Measurements from ENCODE around the gene PUS3.

Gene PUS3

DNA sequence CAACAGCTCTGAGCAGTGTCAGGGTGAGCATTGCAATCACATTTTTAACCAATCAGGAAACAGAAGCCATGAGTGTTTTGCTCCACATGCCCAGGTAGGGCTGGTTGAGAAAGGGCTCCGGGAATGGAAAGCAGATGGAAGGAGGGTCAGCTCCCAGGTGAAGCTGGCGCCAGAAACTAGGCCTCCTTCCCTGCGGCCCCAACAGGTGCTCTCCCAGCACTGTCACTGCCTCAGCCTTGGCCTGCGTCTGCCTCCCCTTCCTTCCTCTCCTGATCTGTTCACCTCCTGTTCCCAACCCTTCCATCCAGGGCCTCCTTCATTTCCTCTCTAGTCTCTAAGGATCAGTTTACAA is 38.2 kb upstream of the PUS3 start:
- no peak for DNase-seq

DNA sequence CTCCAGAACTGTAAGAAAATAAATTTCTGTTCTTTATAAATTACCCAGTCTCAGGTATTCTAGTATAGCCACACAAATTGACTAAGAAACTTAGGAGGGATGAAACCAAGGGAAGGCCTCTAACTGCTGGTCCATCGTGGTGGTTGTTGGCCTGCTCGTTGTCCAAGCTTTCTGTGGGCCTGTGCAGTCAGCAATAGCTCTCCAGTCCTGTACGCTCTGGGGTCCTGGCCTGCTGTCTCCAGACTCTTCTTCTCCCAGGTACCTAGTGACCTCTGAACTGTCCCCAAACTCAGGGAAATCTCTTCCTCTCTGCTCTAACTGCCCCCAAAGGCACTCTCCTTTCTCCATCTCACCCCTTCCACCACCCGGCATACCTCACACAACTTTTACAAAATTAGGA is 37.1 kb upstream of the PUS3 start:
- DNase-seq = no peak

DNA sequence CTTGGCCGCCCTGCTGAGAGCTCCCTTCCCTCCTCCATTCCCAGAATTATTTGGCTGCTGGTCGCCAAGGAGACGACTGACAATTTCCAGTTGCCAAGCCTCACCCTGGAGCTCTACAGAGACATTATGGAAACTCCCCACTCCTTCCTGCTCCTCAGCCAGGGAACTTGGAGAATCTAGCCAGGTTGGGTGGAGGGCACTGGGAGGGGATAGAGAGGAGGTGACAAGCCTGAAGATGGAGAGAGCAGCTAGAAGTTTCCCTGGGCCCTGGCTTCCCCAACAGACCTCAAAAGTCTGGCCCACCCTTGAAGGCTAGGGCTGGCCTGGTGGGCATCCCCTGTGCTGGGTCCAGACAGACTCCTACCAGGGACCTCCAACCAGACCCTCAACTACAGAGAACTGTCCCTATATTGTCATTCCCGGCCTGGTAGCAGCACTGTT is 36.1 kb upstream of the PUS3 start:
- no peak for DNase-seq

DNA sequence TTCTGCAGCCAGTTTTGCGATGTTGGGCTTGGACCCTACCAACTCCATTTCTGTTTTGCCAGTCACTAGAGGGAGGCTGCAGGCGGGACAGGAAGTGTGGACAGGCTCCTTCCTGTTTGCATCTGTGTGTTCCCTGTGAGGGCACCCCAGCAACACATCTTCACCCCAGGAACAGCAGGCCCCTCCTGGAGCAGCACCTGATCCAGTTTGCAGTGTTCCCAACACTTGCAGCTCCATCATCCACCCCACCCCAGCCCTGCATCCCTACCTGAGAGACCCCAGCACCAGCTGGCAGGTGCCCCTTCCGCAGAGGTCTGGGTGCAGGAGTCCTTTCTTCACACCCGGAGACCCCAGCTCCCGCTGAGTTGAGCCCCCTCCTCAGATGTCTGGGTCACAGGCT is 35.4 kb upstream of the PUS3 start:
- no peak for DNase-seq

DNA sequence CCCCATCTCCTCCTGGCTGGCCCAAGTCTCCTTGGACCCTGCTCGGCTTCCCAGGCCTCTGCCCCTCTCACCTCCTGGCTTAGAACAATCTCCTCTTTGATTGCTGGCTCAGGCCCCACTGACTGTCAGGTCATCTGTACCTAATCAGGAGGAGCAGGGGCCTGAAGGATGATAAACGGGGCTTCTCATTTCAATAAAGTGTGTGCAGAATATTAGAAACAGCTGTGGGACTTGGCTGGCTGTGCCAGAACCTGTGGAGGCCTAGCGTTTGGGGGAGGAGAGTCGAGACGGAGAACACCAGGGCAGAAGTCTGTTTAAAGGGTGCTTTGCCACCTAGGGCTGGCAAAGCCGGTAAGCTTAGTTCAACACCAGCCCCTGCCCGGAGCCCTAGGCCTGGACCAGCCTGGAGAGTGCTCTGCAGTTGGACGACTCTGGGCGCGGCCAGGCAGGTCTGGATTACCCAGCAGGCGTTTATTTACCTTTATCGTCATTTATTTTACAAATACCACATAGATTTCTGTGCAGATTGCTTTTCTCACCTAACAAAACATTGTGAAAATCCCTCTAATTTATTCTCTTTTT is 32.7 kb upstream of the PUS3 start:
- DNase-seq = no peak

DNA sequence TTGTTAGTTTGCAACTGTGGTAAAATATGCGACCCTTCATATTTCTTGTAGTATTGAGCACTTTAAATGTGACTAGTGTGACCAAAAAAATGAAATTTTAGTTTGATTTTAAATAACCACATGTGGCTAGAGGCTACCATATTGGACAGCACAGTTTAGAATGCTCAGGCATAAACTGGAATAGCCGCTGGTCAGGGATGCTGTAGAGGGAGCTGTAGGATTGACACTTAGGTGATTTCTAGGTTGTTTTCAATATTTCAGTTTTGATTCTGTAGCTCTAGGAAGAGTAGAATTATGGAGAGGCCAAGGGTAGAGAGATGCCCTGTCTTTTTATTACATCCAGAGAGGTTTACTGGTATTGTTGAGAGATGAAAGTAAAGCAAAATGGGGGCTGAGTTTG is 32.0 kb upstream of the PUS3 start:
- no peak for DNase-seq

DNA sequence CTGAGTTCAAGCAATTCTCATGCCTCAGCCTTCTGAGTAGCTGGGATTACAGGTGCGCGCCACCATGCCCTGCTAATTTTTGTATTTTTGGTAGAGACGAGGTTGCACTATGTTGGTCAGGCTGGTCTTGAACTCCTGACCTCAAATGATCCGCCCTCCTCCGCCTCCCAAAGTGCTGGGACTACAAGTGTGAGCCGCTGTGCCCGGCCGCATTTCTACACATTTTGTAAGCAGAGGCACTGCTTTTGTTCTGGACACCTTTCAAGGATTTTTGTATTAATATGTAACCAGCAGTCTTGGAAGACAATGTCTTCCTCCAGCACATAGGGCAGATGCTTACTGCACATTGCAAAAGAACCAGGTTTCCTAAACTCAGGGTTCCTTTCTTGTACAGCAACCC is 31.5 kb upstream of the PUS3 start:
- no peak for DNase-seq

DNA sequence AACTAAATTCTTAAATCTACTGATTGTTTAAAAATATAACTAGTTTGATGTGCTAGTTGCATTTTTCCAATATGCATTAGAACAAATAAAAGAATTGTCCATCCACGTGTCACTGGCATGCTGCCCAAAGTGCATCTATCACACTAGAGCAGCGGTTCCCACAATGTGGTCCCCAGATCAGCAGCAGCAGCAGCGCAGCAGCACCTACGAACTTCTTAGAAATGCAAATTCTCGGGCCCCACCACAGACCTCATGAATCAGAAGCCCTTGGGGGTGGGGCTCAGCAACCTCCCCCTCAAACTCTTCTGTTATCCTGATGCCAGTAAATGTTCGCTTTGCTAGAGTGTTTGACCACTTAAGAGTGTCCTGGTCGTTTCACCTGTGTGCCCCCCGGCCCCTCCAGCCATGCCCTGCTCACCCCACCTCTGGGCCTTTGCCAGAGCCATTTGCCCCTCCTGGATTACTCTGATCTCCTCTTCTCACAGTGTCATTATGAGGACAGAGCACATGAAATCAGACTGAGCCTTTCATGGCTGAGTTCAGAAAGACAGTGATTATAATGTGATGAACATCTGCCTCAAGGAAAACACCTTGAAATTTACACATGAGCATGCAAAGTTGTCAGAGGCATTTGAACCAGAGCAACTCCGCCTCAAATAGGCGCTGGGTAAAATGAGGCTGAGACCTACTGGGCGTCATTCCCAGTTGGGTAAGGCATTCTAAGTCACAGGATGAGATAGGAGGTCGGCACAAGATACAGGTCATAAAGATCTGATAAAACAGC is 30.2 kb upstream of the PUS3 start:
- no peak for DNase-seq

DNA sequence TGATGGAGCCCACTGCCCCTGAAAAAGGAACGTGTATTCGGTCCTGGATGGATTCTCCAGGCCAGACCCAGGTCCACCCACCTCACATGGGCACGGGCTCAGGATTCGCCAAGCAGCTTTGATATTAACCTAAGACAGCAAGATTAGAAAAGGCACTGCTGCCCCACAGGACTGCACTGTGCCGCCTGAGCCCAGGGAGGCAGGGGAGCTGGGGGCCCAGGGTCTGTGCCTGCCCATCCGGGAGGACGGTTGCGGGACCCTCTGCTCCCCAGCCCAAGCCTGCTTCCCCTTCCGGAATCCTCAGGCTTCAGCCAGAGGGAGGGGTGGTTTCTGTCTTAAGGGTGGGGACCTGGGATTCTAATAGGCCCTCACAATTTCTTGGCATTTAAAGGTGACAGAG is 29.3 kb upstream of the PUS3 start:
- no peak for DNase-seq

DNA sequence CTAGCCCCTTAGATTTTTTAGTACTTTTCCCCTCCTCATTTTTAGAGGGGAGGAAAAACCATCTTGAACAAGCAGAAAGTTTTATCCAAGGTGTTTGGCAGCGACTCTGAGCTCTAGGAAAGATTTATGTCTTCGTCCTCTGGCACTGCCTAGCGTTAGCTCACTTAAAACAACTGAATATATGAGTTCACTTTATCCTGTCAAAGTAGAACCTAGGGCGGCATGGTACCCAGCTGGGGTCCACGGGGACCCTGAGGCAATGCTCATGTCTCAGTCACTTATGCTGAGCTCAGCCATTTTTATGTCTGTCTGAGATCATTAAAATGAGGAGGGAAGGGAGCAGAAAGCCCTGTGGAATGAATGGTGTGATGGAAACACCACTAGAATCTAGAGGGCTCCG is 28.7 kb upstream of the PUS3 start:
- no peak for DNase-seq

DNA sequence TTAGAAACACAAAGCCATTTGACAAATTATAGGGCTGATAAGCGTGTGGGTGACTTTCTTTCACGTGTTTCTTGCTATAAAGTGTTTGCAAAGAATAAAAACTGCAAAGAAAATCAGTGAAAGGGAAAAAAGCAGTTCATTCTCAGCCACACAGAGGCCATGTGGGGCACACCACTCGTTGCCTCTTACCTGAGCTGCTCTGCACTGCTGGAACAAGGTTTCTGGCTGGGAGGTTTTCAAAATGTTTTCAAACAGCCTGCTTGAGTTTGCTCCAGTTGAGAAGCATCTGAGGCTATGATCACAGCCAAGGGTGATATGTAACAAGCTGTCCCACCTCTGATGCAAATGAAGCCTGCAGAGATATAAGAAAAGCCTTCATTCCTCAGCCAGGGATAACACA is 28.1 kb upstream of the PUS3 start:
- DNase-seq = no peak

DNA sequence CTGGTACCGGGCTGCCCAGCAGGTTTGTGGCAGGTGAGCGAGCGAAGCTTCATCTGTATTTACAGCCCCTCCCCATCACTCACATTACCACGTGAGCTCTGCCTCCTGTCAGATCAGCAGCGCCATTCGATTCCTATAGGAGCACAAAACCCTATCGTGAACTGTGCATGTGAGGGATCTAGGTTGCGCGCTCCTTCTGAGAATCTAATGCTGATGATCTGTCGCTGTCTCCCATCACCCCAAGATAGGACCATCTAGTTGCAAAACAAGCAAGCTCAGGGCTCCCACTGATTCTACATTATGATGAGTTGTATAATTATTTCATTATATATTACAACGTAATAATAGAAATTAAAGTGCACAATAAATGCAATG is 27.1 kb upstream of the PUS3 start:
- DNase-seq = no peak

DNA sequence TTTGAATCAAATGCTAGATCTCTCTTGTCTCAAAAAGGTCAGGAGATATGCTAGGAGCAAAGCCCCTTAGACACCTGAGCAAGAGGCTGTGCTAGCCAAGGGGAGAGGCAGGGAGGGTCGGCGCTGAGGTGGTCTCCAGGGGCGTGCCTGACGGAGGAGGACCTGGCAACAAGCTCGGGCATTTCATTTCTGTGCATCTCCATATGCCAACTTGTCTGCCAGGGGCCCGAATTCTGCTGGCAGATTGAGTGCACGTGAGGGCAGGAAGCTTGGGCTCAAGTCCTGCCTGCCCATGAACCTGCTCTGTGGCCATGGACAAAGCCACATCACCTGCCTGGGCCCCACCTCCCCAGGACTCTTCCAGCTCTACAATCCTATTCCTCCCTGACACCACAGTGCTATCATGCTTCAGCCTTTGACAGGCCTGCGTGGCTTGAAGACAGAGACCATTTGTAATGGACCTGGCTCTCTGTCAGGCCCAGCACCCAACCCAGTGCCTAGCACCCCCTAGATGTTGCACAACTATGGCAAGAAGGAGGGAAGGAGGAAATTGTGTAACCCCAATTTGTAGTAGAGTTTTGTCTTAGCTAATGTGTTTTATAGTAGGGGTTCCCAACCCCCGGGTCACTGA is 26.6 kb upstream of the PUS3 start:
- DNase-seq = no peak

DNA sequence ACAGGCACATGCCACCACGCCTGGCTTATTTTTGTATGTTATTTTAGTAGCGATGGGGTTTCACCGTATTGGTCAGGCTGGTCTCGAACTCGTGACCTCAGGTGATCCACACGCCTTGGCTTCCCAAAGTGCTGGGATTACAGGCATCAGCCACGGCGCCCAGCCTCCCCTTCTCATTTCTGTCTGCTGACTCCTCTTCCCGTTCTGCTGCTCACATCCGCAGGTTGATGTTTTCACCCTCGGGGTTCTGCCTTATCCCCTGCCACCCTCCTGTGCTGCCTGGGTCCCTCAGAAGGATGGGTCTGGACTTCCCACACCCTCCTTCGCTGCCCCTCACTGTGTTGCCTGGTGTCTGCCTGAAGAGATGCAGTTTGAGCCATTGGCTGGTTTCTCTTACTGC is 23.7 kb upstream of the PUS3 start:
- no peak for DNase-seq

DNA sequence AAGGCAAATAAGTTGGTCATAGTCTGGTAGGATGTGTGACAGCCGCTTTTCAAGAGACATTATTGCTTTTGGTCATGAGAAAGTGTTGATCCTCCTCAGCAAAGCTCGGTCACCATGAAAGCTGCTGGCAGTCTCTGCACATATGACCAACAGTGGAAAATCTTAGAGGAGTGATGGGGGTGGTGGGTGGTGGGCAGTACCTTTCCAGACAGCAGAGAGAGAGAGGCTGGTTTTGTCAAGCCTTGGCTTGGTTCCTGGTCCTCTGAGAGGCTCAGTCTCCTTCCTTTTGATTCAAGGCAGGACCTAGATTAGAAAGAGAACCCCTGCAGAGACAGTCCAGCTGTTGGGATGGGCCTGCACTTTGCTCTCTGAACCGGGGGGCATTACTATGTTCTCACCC is 22.8 kb upstream of the PUS3 start:
- no peak for DNase-seq

DNA sequence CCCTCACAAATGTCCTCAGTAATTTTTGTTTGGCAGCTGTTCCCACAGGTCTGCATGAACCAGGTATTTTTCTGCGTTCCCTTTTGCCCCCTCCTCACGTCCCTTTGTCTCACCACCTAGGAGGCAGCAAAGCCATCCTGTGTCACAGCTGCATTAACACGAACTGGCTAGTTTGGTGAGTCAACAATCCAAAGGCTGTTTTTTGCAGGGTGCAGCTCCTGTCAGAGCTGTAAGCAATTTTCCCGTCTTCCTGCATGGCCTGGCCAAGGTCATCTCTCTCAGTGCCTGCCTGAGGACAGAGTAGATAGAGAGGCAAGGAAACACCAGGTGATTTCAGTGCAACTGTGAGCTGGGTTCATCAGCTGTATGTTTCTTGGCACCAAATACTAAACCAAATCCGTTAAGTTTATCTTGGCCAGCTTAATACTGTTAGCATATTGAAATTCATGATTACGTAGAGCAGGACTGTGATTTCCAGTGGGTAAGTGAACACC is 22.3 kb upstream of the PUS3 start:
- peak; percentile 28 for DNase-seq

DNA sequence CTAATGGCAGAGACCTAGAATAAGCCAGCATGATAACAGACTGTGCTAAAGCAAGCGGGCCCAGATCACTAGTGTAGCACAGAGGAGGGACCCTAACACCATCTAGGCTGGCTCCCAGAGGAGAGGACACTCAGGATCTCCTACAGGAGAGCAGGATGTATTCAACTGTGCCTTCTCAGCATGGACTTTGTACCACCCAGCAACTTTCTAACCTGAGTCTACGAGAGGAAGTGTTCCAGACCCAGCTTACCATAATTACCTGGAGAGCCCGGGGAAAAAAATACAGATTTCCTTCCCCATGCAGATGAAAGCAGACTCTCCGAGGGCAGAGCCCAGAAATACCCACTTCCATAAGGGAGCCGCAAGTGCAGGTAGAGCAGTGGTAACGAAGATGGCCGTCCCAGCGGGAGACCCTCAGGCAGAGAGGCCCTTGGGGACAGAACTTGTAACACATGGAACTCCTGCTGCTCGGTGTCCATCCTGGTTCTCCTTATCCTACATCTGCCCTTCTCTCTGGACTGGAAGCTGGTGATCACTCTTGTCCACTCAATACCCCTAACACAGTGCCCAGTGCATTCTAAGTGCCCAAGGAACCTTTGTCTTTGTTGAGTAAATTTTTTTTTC is 21.5 kb upstream of the PUS3 start:
- DNase-seq = no peak

DNA sequence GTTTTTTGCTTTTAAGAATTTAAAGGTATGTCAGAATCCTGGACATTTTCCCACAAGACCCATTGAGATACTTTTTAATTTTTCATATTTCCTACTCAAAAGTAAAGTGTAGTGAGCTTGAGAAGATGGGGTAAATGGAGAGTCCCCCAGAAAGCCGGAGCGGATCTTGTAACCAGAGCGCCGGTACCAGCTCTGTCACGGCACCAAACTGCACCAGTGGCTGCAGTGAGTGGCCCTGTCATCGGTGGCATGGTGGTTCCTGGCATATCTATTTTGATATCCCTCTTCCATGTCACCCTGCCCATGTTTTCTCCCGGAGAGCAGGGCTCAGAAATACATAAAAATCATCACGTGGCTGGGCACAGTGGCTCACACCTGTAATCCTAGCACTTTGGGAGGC is 20.6 kb upstream of the PUS3 start:
- no peak for DNase-seq

DNA sequence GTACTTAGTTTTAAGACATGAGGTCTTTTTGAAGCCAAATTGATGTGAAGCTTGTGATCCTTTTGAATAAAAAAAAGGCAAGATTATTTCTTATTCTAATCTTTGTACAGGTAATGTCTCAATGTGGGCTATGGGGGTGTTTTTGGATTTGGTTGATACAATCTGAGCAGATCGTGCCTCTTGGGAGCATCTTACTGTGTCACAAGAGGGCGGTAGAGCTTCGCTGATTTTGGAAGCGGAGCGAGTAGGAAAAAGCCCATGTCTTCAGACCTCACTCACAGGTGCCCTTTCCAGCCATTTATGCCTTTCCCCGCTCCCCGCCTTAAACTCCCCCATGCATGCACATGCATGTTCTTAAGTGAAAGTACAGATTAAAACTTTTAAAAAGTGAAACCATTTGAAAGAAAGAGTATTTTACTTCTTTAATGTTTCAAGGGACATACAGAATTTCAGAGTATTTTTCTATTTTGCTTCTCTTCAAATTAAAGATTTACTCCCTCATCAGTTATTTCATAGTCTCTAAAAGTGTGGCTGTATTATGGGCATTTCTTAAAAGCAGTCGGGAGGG is 20.1 kb upstream of the PUS3 start:
- DNase-seq = peak; percentile 87

DNA sequence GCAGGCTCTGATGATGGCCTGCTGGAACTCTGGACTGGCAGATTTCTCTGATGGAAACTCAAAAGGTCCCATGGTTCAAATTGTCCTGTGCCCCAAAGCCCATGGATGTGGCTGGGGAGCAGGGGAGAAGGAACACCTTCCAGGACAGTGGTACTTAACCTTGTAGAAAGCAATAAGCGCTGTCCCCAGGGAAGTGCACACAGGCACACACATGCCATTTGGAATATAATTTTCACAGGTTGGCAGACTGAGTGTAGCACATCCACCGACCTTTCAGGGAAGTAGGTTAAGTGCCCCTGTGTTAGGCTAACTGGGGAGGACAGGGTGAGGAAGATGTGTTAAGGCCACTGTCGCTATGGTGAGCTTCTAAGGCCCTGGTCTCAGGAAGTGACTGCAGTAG is 19.1 kb upstream of the PUS3 start:
- DNase-seq = no peak

DNA sequence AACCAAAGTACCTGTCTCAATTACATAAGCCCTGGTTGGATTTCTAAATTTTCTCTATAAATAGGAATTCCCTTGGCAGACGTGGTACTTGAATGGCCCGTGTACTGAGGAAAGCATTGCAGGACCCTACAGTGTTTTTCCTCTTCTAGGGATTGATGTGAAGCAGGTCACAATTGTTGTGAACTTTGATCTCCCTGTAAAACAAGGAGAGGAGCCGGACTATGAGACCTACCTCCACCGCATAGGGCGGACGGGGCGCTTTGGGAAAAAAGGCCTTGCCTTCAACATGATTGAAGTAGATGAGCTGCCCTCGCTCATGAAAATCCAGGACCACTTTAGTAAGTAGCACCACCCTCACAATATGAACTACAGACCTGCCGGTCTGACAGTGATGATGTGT is 18.0 kb upstream of the PUS3 start:
- DNase-seq = no peak

DNA sequence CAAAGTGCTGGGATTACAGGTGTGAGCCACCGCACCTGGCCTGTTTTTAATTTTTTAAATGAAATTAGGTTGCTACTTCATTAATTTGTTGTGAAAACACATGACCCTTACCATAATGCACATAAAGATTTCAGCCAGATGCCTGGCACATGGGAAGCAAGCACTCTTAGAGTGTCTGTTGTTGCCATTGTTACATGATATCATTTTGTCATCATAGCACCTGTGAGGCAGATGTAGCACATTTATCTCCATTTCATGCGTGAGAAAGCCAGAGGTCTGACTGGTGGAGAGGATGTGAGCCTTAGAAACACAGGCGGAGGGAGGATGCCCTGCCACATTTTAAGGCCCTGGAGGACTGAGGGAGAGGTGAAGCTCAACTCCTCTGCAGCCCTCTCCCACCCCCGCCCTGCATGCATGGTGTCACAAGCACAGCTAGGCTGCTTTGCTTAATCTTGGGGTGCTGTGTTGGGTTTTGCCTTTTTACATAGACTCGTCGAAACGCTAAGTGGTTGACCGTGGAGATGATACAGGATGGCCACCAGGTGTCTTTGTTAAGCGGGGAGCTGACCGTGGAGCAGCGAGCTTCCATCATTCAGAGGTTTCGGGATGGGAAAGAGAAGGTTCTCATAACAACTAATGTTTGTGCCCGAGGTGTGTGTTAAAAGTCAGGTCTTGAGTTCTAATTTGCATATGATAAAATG is 15.3 kb upstream of the PUS3 start:
- DNase-seq = no peak

DNA sequence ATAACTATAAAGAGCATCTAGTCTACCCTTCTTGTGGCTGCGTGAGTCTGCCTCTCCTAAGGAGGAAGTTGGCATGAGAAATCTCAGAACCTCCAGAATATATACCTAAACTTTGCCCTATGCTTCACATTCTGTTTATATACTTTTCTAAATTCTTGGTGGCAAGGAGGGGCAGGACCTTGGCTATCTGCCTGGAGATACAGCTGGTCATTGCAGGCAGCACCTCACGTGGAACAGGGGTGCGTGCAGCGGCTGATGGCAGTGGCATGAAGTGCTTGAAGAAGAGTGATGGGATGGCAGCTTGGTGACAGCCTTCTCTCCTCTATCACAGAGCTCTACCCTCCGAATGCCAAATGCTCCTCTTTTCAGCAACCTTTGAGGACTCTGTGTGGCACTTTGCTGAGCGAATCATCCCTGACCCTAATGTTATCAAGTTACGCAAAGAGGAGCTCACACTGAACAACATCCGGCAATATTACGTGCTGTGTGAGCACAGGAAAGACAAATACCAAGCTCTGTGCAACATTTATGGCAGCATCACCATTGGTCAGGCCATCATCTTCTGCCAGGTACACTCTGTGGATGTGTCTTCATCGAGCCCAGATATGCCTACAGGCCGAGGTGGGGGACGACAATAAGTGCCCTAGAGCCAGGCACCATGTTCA is 13.8 kb upstream of the PUS3 start:
- no peak for DNase-seq

All from NCI-H1092 (cell line).